ENCODE results near the gene NFATC1.

The NFATC1 gene

GRCh38 chr18:79507546-79508480 lies 112.1 kb downstream of the NFATC1 start:
- no peak for DNase-seq (ENCODE audit: low read depth)

- no peak for DNase-seq (ENCODE audit: low read depth)
These were observed 113.1 kb downstream of the NFATC1 start for GRCh38 chr18:79508565-79509535.

- DNase-seq (ENCODE audit: low read depth): no peak
These were observed 113.8 kb downstream of the NFATC1 start for GRCh38 chr18:79509536-79509930.

- DNase-seq (ENCODE audit: low read depth): no peak
These were observed 114.4 kb downstream of the NFATC1 start for GRCh38 chr18:79510046-79510685.

GRCh38 chr18:79510731-79511241 lies 115.1 kb downstream of the NFATC1 start:
- no peak for DNase-seq (ENCODE audit: low read depth)

- no peak for DNase-seq (ENCODE audit: low read depth)
These were observed 115.5 kb downstream of the NFATC1 start for GRCh38 chr18:79511271-79511670.

GRCh38 chr18:79511671-79512301 lies 116.1 kb downstream of the NFATC1 start:
- DNase-seq (ENCODE audit: low read depth): no peak

- DNase-seq (ENCODE audit: low read depth): no peak
These were observed 117.0 kb downstream of the NFATC1 start for GRCh38 chr18:79512461-79513380.

- no peak for DNase-seq (ENCODE audit: low read depth)
These were observed 117.8 kb downstream of the NFATC1 start for GRCh38 chr18:79513381-79514081.

- DNase-seq (ENCODE audit: low read depth): no peak
These were observed 119.6 kb downstream of the NFATC1 start for GRCh38 chr18:79515331-79515730.

- DNase-seq (ENCODE audit: low read depth): no peak
These were observed 120.2 kb downstream of the NFATC1 start for GRCh38 chr18:79515944-79516351.

- peak; percentile 40 for DNase-seq (ENCODE audit: low read depth)
These were observed 120.8 kb downstream of the NFATC1 start for GRCh38 chr18:79516441-79516931.

GRCh38 chr18:79517341-79517740 lies 121.6 kb downstream of the NFATC1 start:
- DNase-seq (ENCODE audit: low read depth): no peak

- DNase-seq (ENCODE audit: low read depth): no peak
These were observed 122.4 kb downstream of the NFATC1 start for GRCh38 chr18:79518028-79518682.

- no peak for DNase-seq (ENCODE audit: low read depth)
These were observed 123.0 kb downstream of the NFATC1 start for GRCh38 chr18:79518683-79519128.

GRCh38 chr18:79519751-79520477 lies 124.2 kb downstream of the NFATC1 start:
- DNase-seq (ENCODE audit: low read depth): peak; percentile 49

GRCh38 chr18:79520478-79521390 lies 125.0 kb downstream of the NFATC1 start:
- no peak for DNase-seq (ENCODE audit: low read depth)

All from T follicular helper cell (primary cell).